Stimulated activated naive CD8-positive, alpha-beta T cell treated with anti-CD3 and anti-CD28 coated beads, Interleukin-15, Interleukin-2, amounts not matched to agents 100 U/mL and 50 U/mL, for 24 hours (primary cell): ENCODE data around the gene GRAPL.
"Not testable (repeated sequence)": the region's sequence is repeated elsewhere in the genome, so short reads cannot be mapped to it uniquely, and the experiment has no call there.

Experiments used
- ATAC-seq: fragments of 150-1000 bp; cut with Tn5 transposase; one replicate; pipeline ENCODE4 v1.10.0; 2021
- DNase-seq: peaks from one replicate; pipeline ENCODE4 v3.0.0; 2021

GRAPL gene

DNA sequence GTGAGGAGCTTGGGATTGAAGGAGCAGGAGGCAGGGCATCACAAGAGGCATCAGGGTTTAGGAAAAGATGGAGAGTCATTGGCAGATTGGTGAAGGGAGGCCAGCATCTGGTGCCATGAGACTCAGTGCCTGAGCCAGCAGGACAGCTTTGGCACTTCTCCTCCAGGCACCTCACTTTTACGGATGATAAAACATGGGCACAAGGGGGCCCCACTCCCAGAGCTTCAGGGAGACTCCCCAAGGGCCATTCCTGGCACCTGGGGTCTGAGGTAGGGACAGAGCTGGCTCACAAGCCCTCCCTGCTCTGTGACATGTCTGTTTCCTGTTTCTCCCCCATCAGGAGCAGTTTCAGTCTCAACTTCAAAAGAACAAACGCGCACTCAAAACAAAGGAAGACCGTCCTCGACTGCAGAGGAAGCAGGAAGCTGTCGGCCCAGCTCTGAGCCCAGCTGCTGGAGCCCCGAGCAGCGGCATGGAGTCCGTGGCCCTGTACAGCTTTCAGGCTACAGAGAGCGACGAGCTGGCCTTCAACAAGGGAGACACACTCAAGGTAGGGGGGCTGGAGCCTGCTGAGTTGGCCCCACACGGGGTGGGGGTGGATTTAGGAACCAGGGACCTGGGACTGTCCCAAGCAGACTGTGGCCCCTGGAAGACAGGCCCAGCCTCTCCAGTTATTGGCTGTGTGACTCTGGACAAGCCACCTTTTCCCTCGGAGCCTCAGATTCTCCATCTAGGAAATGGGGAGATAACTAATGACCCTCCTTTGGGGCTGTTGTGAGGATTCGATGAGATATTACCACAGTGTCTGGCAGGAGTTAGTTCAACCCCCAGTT, at the start of gene GRAPL:
TSS of gene GRAPL (plus strand) at position 442 of the 833 bp plus-strand sequence. CDS start at position 473, 31 bp downstream.
- not testable (repeated sequence) for DNase-seq
- peak; percentile 66 for ATAC-seq

DNA sequence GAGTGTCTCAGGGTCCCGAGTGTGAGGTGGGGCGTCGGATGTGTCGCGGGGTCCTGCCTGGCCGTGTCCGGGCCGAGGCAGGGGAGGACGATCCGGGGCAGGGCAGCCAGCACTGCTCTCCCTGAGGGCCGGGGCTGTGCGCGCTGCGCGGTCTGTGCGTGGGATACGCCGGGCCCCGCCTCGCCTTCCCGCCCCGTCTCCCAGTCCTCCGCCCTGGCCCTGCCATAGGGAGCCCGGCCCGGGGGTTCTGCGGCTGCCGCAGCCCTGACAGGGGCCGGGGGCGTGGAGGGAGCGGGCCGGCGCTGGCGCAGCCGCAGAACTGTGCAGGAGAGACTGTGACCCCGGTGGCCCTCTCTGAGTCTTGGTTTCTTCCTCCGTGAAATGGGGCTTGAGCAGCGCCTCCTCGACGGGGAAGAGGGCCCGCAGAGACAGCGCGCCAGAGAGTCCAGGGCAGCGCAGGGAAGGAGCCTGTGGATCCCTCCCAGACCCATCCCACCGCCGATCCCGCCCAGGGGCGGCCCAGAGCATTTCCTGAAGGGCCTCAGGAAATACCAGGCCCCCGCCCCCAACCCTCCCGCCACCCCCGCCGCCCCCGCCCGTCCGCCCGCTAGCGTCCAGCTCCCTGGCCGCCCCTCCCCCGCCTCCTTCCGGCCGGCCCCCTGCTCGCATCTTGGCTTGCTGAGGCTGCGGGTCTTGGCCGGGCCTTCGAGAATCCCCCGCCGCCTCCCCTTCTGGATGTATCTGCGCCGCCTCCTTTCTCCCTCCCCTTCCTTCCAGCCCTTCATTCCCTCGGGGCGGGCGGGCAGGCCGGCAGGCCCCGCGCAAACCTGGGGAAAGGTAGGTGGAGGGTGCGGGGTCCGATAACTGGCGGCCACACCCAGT, 38.3 kb upstream of the GRAPL start:
- peak; percentile 16 for ATAC-seq
- not testable (repeated sequence) for DNase-seq

DNA sequence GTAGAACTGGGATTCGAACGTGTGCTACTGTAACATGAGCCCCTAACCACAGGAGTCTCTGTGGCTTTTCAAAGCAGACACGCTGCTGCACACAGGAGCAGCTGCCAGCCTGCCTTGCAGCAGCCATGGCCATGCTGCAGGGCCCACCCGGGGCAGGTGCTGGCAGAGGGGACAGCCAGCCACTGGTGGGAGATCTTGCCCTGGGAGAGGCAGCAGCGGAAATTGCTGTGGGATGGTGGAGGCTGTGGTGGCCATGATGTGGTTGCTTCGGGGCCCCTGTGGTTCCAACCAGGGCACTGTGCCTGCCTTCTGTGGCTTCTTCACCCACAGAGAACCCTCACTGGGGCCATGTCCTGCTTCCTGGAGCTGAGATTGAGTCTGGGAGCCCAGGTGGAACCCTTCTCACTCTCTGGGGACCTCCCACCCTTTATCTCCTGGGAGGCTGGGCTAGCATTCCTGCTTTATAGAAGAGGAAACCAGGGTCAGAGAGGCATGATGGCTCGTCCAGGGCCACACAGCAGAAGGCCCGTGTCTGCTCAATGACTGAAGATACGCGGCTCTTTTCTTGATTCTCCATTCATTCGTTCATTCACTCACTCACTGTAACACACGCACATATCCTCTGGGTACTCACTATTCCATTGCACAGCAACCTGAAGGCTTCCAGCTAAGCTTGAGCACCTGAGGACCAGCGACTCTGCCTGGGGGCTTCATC, 37.2 kb upstream of the GRAPL start:
- ATAC-seq: peak; percentile 70
- not testable (repeated sequence) for DNase-seq

DNA sequence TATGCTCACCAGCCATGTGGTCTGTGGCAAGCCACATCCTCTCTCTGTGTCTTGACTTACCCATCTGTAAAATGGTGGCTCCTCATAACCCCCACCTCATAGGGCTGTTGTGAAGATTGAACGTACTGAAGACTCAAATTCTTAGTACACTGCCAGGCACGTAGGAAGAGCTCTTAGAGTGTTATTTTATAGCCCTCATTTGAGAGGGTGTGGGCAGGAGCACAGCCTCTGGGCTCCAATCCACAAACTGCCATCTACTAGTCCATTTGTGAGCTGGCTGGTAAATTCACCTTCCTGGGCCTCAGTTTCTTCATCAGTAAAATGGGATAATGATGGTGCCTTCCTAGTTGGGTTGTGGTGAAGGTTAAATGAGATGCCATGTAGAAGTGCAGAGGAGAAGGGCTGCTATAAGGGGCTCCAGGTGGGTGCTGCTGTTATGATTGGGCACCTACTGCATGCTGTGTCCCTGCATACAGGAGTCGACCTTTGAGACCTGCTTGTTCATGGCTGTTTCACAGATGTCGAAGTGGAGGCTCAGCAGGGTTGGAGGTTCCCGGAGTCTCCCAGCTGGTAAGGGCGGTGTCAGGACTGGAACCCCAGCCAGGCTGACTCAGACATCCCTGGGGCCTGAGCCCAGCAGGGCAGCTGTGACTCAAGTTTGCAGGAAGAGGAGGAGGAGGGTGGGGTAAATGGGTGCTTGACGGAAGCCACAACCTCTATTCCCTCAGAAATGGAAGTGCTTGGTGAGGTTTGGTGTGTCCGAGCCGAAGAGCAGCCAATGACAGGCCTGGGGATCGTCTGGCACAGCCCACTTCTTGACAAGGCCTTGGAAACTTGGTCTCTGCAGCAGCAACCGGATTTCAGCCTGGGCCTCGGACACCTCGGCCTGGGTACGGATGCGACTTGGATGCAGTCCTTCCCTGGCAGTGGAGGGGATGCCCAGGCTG, 34.4 kb upstream of the GRAPL start:
- not testable (repeated sequence) for ATAC-seq, DNase-seq

DNA sequence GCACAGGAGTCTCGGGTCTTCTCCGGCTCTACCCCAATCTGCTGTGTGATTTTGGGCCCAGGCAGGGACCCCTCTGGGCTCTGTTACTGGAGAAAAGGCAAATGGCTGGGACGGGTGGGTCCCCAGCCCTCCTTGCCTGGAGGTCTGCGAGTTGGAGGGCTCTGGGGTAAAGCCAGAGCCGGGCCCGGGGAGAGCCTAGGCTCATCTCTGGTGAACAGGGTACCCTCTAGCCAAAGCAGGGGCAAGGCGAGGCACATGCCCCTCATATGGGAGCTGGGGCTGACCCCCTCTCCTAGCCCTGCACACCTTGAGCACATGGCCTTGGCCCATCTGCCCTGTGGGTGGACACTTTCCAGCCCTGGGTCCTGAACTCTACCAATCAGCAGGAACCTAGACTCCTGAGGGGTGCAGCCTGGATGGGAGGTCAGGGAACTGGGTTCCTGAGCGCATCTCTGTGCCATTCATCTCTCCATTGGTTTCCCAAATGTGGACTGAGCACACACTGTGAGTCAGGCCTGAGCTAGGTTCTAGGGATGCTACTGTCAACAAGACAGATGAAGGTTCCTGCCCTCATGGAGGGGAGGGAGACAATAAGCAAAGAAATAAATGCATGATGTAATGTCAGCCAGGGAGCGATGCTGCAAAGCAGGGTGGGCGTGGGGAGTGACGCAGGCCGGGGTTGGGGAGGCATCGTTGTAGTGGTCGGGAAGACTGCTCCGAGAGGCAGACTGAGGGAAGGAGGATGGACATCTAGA, 33.5 kb upstream of the GRAPL start:
- DNase-seq, ATAC-seq: not testable (repeated sequence)

DNA sequence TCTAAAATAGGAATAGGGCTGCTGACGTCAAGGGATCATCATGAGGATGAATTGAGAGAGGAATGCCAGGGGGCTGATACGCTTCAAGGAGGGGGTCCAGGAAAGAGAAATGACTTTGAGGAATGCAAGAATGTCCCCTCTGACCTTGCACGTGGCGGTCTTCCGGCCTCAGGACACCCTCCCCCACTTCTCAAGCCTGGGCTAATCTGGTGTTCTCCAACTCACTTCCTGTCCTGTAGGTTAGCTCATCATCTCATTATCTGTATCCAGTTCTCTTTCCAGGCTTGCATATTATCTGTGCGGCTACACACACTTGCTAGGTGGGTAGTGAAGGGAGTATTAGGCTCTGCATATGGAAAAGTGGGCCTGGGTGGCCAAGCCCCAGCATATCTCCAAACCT, 18.9 kb upstream of the GRAPL start:
- ATAC-seq, DNase-seq: not testable (repeated sequence)

DNA sequence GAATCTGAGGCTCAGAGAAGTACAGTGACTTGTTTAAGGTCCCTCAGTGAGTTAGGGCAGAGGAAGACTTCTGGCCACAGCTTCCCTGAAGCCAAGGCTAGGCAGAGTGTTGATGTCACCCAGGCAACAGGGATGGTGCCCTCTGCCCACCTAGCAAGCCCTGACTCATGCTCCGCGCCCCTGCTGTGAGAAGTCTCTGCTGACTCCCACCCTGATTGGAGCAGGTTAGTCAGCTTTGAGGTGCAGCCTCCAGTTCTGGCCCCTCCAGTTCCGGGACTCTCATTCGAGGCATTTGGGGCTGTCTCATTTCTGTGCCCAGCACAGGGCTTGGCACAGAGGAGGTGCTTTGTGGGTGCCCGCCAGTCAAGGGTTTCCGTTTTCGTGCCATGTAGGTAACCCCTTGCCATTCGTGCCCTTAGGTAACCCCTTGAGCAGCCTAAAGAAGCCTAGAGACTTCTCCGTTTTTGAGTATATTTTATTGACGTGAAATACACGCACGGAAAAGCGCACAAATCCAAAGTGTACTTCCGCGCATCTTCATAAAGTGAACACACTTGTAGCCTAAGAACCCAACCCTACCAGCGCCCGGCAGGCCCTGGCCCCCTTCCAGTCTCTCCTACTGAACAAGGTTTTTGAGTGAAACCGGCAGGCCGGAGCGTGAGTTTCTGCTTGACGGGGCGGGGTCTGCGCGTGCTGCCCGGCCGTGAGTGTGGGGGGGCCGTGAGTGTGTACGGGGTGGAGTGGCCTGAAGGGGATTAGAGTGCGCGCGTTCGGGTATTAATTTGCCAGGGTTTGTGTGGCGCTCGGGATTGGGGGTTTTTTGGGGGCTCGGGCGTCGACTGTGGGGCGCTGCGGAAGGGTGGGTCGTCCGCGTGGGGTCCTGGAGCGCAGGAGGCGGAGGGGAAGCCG, 16.9 kb upstream of the GRAPL start:
- not testable (repeated sequence) for DNase-seq
- peak; percentile 83 for ATAC-seq

DNA sequence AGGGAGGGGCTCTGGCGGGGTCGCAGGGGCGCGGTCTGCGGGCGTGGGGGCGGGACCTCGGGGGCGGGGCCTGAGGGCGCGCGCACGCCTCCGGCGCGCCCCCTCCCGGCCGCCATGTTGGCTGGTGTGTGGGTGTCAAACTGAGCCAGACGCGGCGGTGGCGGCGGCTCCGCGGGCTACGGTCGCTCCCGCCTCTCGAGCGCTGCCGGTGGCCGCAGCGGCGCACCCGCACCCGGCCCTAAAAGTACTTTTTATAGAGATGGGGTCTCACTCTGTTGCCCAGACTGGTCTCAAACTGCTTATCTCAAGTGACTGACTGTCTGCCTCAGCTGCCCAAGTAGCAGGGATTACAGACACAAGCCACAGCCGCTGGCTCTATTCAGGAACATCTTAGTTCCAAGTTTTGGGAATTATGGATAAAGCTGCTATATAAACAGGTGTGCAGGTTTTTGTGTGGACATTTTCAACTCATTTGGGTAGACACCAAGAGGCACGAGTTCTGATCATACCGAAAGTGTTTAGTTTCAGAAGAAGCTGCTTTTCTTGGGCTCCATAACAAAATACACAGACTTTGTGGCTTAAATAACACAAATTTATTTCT, 16.2 kb upstream of the GRAPL start:
- DNase-seq (peak; percentile 70), ATAC-seq (peak; percentile 59)

DNA sequence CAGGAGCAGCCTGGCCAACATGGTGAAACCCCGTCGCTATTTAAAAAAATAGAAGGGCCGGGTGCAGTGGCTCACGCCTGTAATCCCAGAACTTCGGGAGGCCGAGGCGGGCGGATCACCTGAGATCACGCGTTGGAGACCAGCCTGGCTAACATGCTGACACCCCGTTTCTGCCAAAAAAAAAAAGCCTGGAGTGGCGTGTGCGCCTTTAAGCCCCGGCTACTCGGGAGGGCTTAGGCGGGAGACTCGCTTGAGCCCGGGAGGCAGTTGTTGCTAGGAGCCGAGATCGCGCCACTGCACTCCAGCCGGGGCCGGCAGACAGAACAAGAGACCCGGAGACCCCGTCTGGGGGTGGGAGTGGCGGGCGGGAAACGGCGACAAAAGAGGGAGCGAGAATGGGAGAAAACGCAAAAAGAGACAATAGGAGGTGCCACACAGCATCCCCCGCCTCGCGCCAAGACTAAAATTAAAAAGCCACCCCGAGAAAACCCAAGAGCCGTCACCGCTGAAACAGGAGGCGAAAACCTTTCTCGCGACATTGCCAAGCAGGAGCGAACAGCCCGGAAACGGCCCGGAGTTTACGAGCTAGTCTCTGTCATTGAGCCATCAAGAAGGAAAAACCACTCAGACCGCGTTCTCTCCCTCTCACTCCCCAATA, 15.5 kb upstream of the GRAPL start:
- ATAC-seq (peak; percentile 71), DNase-seq (peak; percentile 68)

DNA sequence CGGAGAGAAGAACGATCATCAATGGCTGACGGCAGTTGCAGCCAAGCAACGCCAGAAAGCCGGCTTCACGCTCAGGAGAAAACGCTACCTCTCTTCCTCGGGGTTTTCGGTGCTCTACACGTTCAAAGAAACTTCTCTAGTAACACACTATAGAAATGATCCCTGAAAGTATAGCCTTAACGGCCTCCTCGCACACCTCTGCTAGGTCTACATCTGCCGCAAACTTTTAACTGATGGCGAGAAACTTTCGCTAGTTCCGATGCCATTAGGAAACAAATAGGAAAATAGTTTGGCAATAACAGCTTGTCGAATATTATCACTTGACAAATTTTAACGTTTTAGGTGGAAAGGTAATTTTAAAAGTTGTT, 14.9 kb upstream of the GRAPL start:
- DNase-seq, ATAC-seq: not testable (repeated sequence)

DNA sequence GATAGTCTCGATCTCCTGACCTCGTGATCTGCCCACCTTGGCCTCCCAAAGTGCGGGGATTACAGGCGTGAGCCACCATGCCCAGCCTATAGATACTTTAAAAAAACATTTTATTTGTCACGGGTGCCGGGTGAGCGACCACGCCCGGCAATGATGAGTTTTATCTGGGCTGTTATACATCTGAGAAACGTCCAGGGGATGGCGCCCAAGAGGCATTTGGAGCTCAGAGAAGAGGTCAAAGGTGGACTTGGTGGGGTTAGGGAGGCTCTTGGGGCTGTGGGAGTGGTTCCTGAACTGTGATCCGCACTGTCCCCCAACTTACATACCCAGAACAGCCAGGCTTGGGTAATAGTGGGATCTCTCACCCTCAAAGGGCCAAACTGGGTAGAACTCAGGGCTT, 8.7 kb upstream of the GRAPL start:
- DNase-seq: not testable (repeated sequence)
- peak; percentile 84 for ATAC-seq

DNA sequence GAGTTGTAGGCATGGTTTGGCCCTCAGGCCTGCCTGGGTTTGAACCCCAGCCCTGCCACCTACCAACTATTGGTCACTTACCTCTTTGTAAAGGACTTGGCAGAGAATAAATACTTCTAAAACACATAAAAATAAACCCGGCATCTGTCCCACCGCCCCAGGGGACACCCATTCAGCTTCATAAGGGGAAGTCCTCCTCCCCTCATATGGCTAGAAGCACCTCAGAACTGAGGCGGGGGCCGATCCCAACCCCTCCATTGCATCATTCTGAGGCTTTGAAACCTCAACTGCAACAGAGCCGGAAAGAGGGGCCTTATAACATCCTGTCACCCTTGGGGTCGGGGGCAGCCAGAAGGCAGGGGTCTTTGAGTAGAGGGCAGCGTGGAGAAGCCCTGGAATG, 2.1 kb upstream of the GRAPL start:
- not testable (repeated sequence) for DNase-seq, ATAC-seq

DNA sequence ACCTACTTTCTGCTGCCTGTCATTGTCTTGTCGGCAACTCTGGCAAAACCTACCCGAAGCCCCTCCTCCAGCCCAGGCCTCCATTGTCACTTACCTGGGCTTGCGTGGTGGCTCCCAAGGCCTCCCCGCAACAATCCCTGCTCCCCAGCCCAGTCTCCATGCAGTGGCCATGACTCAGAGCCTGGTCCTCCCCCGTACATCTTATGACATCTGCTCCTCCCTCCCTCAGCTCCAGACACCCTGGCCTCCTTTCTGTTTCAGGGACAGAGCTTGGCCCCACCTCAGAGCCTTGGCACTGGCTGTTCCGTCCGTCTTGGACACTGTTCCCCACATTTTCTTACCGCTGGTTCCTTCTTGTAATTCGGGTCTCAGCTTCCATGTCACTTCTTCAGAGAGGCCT, 2.1 kb downstream of the GRAPL start:
- ATAC-seq: peak; percentile 51
- not testable (repeated sequence) for DNase-seq

DNA sequence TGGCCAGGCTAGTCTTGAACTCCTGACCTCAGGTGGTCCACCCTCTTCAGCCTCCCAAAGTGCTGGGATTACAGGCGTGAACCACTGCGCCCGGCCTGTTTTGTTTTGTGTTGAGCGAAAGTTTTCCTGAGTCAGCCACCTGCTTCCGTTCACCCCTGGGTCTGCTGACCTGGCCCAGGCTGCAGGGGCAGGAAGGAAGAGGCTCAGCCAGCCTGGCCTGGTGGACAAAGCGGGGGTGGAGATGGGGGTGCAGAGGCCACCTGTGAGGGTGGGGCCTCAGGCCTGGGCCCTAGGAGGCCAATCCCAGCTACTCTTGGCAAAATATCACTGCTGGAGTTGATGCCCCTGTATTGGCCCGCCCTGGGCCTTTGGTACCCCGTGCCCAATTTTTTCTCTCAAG, 3.7 kb downstream of the GRAPL start:
- ATAC-seq: not testable (repeated sequence)

DNA sequence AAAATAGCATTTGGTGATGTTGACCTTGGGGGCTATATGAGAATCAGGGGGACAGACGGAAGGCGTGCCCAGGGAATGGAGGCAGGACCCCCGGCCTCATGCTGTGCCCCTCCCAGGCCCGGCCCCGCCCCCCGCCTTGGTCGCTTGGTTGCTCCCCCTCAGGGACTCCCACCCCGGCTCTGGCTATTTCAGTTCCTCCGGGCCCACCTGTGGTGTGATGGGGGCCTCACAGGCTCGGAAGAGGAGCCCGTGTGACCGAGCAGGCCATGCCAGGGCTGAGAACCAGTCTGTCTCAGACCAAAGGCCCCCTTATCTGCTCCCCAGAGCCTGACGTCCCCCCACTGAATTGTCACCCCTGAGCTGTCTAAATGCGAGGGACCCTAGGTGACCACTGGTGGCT, 4.4 kb downstream of the GRAPL start:
- not testable (repeated sequence) for DNase-seq, ATAC-seq

More for the DNA sequence above, 3.7 kb downstream of the GRAPL start:
- not testable (repeated sequence) for DNase-seq

DNA sequence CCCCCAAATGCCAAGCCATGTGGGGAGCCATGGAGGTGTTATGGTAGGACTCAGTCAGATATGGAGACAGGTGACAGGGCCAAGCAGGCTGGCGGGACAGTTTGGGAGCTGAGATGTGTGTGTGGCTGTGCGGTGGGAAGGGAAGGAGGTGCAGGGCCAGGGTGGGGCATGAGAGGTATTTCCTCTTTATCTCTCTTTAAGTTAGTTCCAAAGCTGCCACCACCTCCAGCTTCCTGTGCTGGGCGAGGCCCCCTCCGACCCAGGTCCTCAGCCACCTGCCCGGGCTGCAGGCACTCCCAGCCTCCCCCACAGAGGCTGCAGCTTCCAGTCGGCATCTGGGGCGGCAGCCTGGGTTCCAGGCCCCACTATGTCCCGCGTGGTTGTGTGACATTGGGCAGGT, 6.4 kb downstream of the GRAPL start:
- not testable (repeated sequence) for ATAC-seq, DNase-seq

DNA sequence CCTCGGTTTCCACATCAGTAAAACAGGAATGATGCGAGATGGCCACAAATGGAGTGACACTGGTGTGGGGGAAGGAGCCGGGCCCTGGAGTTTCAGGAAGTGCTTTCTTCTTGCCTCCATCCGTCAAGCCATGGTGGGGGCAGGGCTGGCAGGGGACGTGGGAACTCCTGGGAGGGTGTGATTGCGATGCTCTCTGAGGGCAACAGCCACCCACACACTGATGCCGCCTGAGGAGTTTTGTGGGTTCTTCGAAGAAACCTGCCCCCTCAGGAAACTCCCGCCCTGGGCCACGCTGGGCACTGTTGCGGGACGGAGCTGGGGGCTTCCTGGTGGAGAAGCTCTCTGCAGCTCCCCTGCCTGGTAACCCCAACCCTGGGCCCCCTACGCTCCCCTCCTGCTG, 8.0 kb downstream of the GRAPL start:
- DNase-seq: not testable (repeated sequence)
- peak; percentile 44 for ATAC-seq

DNA sequence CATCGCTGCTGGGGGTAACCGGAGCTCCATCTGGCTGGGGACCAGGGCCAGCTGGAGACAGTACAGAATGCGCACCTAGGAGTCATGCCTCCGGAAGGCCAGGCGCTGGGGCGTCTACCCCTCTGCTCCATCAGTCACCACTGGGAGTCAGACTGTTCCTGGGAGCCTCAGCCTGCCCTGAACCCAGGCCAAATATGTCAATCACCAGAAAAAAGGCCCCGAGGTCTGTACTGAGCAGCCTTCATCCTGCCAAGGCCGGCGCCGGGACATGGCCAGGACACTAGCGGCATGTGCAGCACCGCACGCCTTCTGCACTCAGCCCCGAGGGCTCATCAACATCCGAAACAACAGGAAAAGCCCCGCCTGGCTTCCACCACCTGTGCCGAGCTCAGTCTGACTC, 8.7 kb downstream of the GRAPL start:
- not testable (repeated sequence) for ATAC-seq, DNase-seq
